HG03442 (cell line): ENCODE measurements around the gene PCYT2.

Experiments
- ATAC-seq: cut with Tn5 transposase; IDR thresholded peaks from one replicate; pipeline ENCODE4 v1.9.1; 2021; ENCODE audit warnings: mild to moderate bottlenecking, moderate library complexity; ENCODE audit not compliant: unreplicated experiment

Gene PCYT2

DNA sequence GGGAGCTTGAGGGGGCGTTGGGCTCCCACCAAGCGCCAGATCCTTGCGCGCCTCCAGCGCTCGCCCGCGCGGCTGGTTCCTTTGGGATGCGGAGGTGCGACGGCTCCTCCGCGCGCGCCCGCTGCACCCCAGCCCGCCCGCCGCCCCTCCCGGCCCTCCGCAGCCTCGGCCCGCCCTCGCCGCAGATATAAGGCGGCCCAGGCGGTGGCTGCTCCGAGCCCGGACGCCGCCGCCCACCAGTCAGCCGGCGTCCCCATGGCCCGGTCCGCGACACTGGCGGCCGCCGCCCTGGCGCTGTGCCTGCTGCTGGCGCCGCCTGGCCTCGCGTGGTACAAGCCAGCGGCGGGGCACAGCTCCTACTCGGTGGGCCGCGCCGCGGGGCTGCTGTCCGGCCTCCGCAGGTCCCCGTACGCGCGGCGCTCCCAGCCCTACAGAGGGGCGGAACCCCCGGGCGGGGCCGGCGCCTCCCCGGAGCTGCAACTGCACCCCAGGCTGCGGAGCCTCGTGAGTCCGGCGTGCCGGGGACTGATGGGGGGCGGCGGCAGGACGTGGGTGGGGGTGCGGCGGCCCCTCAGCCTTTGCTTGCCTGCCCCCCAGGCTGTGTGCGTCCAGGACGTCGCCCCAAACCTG lies 9.1 kb downstream of the PCYT2 start, which contains the start of gene NPB:
Gene NPB (plus strand): TSS at position 216 of the 630 bp plus-strand sequence. CDS start 40 bp downstream, at position 256.
- ATAC-seq = no peak

DNA sequence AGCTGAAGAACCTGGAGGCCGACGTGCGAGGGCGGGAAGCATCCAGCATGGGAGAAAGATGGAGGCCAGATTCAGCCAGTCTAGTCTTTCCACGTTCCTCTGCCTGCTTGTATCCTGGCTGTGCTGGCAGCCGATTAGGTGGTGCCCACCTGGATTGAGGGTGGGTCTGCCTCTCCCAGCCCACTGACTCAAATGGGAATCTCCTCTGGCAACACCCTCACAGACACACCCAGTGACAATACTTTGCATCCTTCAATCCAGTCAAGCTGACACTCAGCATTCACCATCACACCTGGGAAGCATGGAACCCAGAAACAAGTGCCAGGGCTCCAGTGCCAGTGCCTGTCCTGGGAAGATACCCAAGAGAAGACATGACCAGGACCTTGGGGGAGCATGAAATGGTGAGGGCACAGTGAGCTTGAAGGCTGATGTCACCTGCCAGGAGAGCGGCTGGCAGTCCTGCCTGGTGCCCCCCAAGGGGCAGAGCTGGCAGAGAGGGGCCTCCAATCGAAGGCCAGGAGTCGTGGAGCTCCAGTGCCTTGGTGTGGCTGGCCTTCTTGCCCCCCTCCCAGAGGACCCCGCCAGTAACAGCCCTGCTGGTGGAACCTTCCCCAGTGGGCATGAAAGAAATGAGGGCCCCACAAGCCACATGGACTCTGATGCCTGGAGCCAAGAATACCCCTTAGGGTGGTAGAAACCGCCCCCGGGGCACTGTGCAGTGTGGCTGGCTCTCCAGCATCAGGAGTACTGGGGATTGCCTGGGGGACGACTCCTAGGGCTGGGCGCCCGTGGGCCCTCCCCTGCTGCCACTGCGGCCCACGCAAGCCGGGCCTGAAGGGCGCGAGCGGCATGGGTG lies 9.8 kb downstream of the PCYT2 start:
- ATAC-seq = no peak

DNA sequence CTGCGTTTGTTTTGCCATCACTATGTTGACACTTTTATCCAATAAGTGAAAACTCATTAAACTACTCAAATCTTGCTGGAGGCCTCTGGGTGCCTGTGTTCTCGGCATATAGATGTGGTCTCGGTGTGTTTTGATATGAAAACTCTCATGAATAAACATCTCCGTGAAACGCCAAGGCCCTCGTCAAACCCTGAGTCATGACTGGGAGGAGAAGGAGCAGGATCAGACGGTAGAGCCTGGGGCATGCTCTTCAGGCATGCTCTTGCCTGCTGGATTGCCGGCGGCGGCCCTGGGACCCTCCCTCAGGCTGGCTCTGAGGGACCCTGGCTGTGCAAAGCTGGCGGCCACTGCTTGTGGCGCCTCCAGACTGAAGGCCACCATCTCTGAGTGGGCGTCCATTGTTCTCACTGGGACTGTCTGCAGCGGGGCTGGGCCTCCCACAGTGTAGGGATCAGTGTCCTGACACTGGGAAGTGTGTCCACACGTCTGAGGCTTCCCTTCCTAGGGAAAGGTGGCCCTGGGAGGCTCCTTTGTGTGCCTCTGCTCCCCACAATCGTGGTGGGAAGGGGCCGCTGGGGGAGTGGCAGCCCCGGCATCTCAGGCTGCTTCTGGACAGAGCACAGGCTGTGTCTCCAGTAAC lies 10.9 kb downstream of the PCYT2 start:
- ATAC-seq = no peak

DNA sequence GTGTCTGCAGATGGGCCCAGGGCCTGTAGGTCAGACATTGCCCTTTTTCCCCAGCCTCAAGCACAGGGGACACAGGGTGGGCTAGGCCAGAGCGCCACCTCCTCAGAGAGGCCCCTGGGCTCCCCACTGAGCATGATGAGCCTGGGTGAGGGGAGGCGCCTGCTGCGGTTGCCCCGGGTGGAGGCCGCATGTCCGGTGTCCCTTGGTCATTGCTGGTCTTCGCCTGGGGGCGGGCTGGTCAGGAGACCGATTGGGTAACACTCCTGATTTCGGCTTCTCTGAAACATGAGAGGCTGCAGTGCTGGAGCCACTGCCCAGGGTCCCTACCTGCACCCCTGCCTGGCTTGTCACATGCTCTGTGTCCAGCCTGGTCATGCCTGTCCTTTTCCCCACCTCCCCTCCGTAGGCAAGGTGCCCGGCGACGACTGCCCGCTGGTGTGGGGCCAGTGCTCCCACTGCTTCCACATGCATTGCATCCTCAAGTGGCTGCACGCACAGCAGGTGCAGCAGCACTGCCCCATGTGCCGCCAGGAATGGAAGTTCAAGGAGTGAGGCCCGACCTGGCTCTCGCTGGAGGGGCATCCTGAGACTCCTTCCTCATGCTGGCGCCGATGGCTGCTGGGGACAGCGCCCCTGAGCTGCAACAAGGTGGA lies 11.6 kb downstream of the PCYT2 start:
- no peak for ATAC-seq

DNA sequence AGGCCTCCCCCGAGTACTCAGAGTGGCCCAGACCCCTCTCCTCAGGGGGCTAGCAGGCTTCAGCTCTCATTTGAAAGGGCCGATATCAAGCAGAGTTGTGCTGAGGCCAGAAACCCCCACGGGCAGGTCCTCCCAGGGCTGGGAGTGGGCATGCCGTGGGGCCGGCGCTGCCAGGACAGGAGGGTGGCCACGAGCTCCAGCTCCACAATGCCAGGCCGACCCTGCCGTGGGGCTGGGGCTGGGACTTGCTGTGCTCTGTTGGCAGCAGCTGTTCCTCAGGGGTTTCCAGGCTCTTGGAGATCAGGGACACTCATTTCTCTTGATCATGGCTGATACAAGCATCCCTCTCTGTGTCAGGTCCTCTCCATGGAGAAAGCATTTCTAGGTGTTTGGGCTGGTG lies 12.3 kb downstream of the PCYT2 start:
- no peak for ATAC-seq

DNA sequence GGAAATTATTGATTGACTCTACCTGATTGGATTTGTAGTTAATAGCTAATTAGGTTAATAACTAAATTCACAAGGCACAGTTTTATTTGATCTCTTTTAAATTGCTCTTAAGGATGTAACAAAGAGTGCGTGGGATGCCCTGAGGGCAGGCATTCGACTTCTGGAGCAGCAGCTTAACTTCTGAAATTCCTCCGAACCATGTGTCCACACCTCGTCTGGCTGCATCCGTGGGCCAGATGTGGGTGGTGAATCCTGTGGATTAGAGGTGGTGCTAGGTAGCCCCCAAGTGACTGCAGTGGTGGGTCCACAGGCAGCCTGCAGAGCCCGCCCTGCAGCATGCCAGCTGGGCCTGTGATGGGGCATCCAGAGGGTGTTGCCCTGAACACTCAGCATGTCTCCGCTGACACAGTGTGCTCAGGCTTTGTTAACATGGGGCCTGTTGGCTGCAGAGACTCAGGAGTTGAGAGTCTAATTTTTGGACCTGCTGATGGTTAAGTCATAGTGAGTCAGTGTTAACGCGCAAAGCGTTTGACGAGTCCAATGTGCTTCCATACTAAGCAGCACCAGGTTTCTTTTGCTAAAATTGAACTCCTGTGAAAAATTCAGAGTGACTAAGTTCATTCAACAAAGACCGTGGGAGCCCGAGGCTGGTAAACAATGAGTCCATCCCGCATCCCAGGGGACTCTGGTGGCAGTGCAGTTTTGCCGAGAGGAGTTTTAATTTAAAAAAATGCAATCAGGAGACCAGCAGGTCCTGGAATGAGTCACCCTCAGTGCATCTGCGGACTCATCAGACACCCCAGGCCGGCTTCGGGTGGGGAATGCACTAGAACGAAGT lies 13.0 kb downstream of the PCYT2 start:
- no peak for ATAC-seq

DNA sequence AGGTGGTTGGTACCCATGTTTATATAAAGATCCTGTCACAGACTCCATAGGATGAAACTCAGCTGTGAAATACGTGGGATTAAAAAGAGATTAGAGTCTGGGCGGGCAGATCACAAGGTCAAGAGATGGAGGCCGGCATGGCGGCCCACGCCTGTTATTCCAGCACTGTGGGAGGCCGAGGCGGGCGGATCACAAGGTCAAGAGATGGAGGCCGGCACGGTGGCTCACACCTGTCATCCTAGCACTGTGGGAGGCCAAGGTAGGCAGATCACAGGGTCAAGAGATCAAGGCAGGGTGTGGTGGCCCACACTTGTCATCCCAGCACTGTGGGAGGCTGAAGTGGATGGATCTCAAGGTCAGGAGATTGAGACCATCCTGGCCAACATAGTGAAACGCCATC lies 15.8 kb downstream of the PCYT2 start:
- no peak for ATAC-seq

DNA sequence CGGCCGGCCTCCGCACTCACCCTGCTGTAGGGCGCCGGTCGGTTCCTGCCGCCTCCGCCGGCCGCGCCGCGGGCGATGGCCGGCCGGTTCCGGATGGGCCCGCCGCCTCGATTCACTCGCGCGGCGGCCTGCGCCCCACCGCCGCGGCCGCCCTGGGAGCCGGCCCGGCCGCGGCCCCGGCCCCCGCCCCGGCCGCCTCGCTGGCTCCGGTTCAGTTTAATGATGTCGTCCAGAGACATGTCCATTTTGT lies 20.0 kb downstream of the PCYT2 start:
- no peak for ATAC-seq

DNA sequence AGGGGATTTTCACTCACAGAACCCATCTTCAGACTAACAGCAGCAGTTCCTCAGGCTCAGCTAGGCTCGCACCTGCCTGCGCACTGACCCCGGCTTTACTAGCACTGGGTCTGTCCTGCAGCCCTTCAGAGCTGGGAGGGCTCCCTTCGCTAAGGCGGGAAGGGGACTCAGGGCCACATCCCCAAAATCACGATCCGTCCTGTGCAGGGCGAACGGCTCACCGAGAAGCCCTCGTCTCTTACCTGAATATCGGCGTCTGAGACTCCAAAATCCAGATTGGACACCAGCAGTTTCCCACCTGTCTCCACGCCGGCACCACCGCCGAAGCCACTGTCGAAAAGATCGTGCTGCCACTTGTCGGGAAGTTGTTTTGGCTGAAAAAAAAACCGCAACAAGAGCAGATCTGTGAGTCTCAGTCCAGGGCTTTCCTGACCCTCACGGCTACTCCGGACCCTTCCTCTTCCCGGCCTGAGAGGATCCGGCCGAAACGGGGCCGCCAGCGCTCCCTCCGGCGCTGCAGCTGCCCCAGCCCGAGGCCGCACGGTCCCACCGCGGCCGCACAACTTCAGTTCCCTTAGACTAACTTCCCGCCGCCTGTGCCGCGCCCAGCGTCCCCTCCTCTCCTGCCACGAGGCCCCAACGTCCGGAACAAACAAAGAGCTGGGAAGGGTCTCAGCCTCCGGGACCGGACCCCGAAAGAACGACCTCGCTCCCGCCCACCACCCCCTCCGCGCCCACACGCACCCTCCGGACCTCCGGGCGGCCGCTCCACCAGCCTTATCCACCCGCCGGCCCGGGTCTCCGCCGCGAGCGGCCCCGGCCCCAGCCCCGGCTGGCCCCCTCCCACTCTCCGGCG lies 20.5 kb downstream of the PCYT2 start:
- ATAC-seq = no peak

DNA sequence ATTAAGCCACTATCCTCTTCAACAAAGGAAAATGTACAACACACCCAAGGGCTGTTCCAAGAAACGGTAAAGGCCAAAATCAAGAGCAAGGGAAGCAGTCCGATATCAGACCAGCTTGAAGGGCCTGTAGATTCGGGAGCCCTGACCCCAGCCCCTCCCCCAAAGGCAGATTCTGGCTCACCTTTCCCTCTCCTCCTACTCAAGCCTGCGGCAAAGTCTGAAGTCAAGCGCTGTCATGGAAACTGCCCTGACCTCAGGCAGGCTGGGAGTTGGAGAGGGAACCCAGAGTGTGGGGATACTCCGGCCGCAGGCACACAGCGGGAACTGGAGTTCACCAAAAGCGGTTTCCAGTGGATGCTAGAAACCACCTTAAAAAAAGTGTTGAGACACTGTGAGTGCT lies 21.6 kb downstream of the PCYT2 start:
- ATAC-seq = no peak

DNA sequence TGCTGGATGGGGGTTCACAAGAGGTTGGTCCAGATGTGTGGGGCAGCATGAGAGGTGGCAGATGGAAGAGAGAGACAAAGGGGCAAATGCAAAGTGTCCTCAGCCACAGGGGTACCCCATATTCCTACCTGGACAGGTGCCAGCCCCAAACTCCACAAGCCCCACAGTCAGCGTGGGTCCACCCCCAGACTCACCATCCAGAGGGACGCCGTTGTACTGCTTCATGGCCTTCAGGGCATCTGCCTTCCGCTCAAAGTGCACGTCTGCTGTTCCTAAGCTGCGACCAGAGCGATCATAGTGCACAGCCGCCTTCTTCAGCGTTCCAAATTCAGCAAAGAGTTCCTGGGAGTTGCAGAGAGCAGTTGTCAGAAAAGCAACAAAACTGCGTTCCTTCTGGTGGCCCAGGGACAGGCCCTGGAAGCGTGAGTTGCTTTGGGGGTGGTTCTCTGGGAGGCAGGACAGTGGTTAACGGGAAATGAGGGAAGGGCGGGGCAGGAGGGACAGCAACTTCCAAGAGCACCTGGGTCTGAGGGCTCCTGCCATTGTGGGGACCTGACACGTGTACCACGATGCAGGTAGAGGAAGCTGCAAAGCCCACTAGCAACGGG lies 22.1 kb downstream of the PCYT2 start:
- no peak for ATAC-seq

DNA sequence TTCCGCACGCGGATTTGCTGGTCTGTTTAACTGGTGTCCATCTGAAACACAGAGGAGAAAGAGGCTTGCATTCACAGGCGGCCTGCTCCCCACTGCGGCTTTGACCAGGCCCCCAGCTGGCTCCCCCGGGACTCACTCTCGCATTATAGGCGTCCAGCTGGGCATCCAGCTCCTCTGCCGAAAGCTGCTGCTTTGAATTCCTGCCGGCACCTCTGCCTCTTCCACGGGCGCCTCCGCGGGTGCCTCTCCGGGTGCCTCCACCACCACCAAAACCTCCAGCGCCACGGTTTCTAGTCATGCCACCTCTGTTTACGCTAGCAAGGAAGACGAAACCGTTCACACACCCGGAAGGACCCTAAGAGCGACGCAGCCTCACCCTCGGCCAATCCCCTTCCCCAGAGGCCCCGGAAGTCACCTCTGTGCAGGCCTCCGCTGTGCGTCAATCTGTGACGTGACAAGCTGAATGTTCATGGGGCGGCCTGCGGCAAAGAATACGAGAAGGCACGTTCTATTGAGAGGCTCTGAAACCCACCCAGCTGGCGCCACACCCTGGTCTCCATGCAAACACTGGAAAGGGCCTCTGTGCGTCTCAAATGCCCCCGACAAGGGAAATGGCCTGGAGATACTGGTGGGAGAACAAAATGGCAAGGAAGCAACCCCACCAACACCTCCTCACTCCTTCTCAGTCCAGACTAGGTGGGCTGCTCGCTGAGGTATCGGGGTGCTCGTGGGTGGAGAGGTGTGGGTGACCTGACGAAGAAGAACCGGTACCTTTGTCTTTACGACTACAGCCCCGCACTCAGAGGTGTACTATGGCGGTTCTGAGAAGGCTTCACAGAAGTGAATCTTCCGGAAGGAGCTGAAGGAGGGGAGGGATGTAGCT lies 22.9 kb downstream of the PCYT2 start:
- no peak for ATAC-seq

DNA sequence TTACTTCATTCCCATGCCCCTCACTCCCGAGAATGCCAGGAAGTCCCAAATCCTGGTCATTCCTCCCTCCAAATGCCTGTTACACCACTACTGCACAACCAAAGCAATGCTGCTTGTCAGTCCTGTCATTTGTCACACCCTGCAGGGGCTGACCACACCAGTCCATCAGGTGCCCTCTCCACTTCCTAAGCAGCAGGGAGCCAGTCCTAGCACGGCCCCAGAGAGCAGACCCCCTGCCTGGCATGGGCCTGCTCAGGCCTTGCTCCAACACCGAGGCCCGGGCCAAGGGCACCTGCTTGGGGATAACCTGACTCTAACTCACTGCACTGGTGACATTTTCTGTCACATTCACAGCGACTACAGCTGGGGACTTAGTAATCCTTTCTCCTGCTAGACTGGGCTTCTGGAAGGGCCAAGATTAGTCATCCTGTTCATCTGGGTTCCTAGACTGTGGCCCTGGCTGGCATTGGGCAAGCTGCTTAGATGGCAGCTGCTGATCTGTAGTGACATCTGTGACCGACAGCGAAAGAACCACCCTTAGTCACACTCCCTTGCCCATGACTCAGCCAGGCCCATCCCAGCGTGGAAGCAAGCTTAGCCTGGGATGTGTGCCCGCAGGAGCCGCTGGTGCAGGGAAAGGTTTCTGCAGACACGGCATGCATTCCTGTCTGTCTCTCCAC lies 25.2 kb downstream of the PCYT2 start:
- no peak for ATAC-seq

DNA sequence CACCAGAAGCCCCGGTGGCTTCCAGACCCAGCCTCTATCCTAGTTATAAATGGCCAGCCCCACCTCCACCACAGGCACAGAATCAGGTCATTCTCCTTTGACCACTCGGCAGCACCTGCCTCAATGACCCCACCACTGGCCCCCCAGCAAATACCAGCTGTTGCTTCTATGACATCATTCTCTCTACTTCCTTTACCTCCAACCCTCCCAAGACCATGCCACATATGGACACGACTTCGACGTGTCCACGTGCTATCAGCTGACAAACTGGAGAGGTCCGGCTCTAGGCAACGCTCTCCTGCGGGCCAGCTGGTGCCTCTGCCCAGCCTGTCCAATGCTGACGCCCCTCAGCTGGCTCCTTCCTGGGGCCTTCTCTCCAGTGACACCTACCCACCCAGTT lies 25.7 kb downstream of the PCYT2 start:
- no peak for ATAC-seq

DNA sequence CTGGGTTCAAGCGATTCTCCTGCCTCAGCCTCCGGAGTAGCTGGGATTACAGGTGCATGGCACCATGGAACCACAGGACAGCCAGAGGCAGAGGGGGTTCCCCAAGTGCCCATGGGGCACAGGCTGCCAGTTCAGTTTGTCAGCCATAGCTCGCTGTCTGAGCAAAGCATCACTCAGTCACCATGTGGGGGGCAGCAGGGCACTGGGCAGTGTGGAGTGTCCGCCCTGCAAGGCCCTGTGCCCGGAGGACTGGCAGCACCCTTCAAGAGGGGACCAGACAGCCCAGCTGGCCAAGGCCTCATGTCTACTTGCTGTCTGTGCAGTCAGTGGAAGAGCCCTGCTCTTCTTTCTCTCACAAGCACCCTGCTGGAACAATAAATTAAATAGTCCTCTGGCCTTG lies 26.2 kb downstream of the PCYT2 start:
- ATAC-seq = no peak

DNA sequence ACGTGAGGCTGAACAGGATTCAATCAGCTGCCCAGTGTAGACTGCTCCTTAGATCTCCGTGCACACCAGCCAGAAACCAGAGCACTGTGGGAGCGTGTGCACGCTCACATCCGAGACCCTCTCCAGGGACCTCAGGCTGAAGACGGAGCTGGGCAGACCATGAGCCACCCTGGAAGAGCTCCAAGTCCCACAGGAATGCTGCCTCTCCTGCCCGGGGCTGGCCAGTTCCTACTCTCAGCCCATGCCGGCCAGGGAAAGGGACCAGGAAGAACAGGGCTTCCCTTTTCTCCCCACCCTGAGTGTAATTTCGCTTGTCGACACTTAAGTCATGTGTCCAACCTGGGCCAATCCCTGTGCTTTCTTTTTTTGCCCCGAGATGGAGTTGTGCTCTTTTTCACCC lies 26.7 kb downstream of the PCYT2 start:
- no peak for ATAC-seq

DNA sequence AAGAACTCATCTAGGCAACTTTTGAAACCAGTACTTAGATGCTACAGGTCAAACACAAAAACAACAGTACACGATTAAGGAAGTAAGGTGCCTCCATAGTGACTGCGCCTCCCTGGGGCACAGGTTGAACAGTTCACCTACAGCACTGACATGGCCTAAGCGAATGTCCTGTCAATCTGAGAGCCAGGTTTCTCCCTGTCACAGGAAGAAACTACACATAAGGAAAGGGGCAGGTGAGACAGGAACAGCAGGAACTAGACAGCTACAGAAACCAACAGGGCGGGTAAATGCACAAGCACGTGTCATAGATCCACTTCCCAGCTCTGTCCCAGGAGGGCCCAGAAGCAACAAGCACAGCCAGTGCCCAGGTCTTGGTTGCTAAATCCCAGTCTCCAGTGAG lies 32.1 kb downstream of the PCYT2 start:
- ATAC-seq = no peak

DNA sequence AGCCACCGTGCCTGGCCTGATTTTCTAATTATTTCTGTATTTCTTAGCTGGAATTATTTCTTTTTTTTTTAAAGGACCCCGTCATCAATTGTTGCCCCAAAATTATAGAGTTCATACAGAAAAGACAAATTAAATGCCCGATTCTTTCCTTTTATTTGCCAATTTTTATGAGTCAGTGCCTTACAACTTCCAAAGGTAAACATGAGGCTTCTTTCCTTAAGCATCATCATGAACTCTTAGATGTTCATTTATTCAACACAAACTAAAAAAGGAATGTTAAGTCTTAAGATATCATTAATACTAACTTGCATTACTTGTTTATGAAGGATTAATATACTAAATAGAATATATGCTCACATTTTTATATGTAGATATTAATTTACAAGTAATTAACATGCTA lies 32.9 kb downstream of the PCYT2 start:
- no peak for ATAC-seq
